HG03095 (cell line): Measurements from ENCODE around the gene ENTPD6.
"Not testable (repeated sequence)": the region's sequence is repeated elsewhere in the genome, so short reads cannot be mapped to it uniquely, and the experiment has no call there.

Experiments used
- ATAC-seq: cut with Tn5 transposase; IDR thresholded peaks from one replicate; pipeline ENCODE4 v1.9.1; 2021; ENCODE audit warnings: moderate library complexity; ENCODE audit not compliant: unreplicated experiment

Gene ENTPD6

DNA sequence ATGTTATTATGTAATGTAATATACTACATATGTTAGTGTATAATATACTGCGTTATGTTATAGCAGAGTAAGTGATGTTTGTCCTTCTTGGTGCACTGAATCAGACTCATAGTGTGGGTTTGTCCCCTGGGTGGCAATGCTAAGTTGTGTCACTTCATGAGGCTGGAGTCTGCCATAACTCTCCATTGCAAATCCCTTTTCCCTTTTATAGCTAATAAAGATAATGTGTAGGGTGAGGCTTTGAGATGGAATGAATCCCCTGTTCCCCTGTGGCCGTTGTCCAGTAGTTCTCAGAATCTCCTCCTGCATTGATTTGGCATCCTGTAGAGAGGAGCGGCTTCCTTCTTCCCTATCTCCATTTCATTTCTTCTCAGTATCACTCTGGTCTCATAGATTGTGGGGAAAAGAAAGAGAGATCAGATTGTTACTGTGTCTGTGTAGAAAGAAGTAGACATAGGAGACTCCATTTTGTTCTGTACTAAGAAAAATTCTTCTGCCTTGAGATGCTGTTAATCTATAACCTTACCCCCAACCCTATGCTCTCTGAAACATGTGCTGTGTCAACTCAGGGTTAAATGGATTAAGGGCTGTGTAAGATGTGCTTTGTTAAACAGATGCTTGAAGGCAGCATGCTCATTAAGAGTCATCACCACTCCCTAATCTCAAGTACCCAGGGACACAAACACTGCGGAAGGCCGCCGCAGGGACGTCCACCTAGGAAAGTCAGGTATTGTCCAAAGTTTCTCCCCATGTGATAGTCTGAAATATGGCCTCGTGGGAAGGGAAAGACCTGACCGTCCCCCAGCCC, 45.5 kb downstream of the ENTPD6 start:
- ATAC-seq: not testable (repeated sequence)

DNA sequence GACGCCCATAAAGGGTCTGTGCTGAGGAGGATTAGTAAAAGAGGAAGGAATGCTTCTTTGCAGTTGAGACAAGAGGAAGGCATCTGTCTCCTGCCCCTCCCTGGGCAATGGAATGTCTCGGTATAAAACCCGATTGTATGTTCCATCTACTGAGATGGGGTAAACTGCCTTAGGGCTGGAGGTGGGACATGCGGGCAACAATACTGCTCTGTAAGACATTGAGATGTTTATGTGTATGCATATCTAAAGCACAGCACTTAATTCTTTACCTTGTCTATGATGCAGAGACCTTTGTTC, 46.1 kb downstream of the ENTPD6 start:
- not testable (repeated sequence) for ATAC-seq

DNA sequence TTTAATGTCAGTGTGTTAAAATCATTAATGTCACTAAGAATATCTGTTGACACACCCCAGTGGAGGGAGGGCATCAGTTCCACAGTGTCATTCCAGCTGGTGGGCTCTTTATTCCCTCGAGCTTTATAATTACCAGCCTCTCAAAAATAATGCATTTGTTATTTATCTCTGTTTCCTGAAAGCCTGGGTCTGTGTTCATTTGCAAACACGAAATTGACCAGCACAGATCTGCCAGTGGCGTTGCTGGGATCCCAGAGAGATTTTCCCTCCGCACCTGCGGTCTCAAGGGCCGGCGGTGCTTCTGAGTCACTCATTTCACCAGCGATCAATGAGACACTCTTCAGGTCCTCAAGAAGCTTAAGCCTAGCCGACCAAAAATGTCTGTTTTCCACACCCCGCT, 46.7 kb downstream of the ENTPD6 start:
- no peak for ATAC-seq

- no peak for ATAC-seq
Observed at GRCh38 chr20:25243416-25243979, 48.0 kb downstream of the ENTPD6 start.

DNA sequence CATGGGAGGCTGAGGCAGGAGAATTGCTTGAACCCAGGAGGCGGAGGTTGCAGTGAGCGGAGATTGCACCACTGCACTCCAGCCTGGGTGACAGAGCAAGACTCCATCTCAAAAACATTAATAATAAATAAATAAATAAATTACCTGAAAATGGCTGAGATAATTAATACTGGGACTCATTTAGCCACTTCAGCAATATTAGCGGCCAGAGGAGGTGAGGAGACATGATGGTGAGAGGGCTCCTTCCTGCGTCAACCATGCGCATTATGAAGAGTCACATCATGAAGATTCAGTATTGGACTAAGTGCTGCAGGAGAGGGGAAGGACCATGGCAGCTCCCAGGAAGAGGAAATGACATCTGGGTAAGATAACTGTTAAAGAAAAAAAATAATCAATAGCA, 49.5 kb downstream of the ENTPD6 start:
- no peak for ATAC-seq

DNA sequence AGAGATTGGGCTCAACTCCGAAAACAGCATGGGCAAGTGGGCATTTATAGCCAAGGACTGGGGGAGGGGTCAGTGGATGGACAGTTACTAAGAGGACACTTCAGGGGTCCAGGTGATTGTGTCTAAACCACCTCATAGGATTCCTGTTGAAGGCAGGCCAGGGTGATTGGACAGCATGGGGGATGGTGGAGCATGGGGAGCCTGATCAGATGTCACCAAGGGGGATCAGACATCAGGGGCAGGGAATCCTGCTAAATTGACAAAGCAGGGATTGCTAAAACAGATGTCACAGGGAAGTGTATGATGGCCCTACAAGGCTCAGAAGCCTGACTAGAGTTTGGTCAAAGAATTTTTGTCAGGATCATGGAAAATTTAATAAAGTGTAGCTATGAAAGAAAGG, 49.9 kb downstream of the ENTPD6 start:
- ATAC-seq: no peak

GRCh38 chr20:25246182-25246999, 50.9 kb downstream of the ENTPD6 start:
- ATAC-seq: no peak

DNA sequence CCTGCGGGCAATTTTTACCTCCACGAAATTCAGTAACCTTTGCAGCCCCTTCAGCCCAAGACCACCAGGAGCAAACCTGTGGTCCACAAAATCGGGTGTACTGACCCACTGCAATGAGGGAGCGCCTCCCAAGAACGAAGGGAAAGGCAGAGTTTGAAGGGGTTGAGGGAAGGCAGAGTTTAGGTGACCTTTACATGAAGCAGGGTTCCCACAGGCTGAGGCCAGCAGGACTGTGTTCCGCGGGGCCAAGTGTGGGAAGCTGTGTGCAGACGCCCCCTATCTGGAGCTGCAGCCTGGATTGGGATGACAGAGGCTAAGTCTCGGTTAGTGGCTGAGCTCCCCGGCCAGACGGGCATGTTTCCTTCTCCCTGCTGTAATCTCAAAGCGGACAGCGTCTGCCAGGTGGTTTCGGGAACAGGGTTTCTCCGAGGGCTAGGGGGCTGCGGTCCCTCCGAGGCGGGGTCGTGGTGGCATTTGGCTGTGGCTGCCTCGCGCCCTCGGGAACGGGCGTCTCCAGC, 51.5 kb downstream of the ENTPD6 start:
- ATAC-seq: peak; percentile 5

DNA sequence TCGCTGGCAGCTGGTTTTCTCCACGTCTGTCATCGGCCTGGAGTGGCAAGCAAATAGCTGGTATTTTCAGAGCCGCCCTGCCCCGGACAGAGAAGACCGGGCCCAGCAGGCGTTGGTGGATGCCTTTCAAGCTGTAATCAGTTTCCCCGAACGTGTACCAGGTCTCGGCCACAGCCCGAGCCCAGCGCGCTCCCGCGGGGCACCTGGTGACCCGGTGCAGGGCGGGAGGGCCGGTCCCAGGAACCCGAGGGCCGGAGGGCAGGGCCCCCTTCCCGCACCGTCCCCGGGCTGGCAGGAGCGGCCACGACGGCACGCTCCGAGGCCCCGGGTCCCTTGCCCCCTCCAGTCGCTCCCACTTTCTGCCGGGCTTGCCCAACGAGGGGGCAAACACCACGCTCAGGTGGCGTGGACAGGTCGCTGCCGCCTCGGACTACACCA, 52.0 kb downstream of the ENTPD6 start:
- peak; percentile 30 for ATAC-seq

DNA sequence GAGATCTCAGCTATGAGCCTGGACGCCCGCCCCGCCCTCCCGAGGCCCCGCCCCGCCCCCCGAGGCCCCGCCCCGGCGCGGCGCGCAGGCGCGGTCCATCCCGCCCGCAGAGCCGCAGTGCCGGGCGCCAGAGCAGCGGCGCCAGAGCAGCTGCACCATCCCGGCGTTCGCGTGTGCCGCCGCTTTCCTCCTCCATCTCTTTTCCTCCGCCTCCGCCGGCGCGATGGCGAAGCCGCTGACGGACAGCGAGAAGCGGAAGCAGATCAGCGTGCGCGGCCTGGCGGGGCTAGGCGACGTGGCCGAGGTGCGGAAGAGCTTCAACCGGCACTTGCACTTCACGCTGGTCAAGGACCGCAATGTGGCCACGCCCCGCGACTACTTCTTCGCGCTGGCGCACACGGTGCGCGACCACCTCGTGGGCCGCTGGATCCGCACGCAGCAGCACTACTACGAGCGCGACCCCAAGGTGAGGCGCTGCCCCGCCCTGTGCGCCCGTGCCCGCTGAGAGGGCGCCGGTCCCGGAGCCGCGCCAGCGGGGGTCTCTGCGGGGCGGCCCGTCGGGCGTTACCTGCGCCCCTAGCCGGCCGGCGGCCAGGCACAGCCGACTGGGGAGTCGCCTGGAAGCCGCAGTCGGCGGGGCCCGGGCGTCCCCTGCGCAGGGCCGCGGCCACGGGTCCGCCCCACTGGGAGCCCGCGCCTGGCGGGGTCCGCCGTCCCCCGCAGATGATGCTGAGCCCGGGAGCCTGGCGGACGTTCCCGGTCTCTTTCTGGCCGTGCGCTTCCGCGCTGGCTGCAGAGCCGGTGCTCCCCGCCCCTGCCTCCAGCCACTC, 52.7 kb downstream of the ENTPD6 start, which contains the start of gene PYGB:
TSS of gene PYGB (plus strand) at position 130 of the 830 bp plus-strand sequence. CDS start at position 224, 94 bp downstream.
- peak; percentile 60 for ATAC-seq

DNA sequence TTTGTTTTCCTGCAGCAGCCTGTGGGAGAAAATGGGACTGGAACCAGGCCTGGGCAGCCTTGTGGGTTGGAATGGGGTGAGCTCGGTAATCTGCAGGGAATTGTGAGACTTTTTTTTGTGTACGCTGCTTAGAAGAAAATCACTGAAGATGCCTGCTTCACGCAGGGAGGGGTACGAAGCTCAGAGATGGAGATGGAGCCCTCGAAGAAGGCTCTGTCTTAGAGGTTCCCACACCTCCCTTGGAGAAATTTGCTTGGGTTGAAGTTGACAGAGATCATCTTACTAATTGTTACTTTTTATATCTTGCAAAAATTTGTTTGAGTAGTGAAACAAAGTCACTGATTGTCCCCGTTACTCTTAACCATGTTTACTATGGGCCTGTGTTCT, 53.3 kb downstream of the ENTPD6 start:
- no peak for ATAC-seq

DNA sequence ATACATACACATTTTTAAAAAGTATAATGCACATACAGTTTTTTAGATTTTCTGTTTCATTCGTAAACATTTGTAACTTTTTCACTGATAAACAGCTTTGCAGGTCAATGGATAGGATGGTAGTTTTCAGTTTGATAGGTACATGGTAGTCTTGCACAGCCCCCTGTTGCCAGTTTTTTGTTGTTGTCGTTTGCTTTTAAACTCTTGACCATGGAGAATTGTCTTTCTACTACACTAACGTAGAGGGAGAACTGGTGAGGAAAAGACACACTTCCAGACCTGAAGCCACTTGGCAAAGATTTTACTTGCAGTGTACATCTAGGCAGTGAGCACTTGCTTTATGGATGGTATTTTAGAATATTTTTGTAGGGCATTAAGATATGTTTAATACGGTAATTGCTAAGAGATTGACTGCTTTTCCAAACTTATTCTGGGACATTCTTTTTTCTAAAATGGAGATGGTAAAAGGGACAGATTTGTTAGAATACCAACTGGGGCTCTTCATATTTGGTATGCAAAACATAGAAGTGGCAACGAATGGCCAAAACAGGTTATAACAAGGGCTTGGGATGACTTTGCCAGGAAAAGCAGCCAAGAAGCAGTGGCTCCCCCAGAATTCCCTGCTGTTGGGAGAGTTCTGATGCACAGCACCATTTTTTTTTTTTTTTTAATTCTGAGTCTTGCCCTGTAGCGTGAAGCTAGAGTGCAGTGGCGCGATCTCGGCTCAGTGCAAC, 53.9 kb downstream of the ENTPD6 start:
- ATAC-seq: no peak

GRCh38 chr20:25250508-25250907, 55.0 kb downstream of the ENTPD6 start:
- ATAC-seq: no peak

GRCh38 chr20:25251019-25251418, 55.5 kb downstream of the ENTPD6 start:
- no peak for ATAC-seq

DNA sequence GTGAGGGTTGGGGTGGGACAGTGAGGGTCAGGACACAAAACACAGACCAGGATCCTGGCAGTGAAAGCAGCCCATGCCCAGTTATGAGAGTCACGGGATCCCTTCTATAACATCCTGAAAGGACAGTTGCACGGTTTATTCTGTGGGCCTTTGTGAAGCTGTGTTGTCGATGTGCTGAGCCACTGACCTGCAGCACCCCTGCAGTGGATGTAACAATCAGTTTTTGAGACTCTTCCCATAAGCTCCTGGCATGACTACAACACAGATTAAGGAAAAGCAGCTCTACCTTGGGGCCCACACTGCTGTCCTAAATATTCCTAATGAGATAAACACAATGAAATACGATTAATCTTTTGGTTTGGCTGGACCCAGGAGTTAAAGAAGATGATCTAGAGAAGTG, 56.0 kb downstream of the ENTPD6 start:
- no peak for ATAC-seq

DNA sequence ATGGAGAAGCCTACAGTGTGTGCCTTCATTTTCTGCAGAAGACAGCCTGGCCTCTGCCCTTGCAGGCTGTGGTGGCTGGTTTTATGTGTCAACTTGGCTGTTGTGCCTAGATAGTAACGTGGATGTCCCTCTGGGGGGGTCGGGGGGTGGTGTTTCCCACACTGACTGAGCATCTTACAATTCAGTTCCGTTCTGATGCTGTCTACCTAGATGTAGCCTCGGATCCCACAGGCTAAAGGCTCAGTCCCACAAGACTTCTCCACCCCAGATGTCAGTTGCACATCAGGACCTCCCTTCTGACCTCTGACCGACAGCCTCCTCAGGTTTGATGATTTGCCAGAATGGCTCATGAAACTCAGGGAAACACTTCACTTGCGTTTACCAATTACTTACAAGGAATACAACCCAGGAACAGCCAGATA, 56.7 kb downstream of the ENTPD6 start:
- ATAC-seq: no peak

DNA sequence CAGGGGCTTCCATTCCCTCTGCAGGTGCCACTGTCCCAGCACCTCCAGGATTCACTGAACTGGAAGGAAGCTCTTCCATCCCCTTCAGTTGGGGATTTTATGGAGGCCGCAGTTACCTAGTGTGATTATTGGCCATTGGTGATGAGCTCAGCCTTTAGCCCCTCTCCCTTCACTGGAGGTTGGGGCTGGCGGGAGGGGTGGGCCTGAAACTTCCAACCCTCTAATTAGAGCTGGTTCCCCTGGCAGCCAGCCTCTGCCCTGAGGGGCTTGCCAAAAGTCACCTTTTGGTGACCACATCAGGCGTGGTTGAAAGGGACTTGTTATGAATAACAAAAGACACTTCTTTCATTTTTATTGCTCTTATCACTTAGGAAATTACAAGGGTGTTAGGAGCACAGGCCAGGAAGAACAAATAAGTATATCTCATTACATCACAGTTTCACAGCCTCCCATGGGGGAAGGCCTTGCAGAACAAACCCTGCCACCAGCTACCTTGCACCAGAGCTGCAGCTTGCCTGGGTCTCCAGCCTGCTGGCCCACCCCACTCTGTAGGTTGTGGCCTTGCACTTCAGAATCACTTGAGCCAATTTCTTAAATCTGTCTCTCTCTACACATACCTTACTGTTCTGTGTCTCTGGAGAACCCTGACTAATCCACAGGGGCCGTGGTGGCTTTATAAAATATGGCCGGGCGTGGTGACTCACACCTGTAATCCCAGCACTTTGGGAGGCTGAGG, 57.3 kb downstream of the ENTPD6 start:
- ATAC-seq: no peak

DNA sequence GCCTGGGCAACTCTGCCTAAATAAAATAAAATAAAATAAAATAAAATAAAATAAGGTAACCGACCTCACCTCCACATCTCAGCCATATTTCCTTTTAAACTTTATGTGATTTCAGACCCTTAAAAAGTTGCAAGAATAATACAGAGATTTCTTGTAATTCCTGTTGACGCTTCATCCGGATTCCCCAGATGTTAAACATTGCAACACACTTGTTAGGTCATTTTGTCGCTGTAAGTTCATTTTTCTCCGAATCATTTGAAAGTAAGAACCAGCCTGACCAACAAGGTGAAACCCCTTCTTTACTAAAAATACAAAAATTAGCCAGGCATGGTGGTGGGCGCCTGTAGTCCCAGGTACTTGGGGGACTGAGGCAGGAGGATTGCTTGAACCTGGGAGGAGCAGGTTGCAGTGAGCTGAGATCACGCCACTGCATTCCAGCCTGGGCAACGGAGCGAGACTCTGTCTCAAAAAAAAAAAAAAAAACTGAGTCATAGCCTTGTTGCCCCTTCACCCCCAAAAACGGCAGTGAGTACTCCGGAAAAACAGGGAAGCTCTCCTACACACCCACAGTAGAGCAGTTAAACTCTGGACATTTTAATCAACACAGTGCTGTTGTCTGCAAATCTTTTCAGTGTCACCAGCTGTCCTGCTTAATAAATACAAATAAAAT, 58.2 kb downstream of the ENTPD6 start:
- no peak for ATAC-seq

- no peak for ATAC-seq
Observed at GRCh38 chr20:25254571-25254970, 59.1 kb downstream of the ENTPD6 start.
